CD14-positive monocyte (primary cell): ENCODE measurements around the gene PLXNC1. TPM values are rescaled to one million over a fixed set of nuclear protein-coding genes. Genes with fewer than 3 reads are reported as not detected.

ENCODE experiments used
- DNase-seq, 3 donors: peaks; one replicate each; pipeline ENCODE4 v3.0.0-alpha.2; 2011 to 2022
- H2AFZ ChIP-seq: 2 replicates; pipeline ENCODE4 v1.6.0; 2012; ENCODE audit warnings: mild to moderate bottlenecking, low read depth, low read length, inconsistent platforms; ENCODE audit not compliant: insufficient read depth, poor library complexity, severe bottlenecking
- H3K27ac ChIP-seq, 2 donors: 1 replicate in 1 of 2; 2 replicates in 1 of 2; pipeline ENCODE4 v1.5.1; 2012 to 2013; ENCODE audit warnings: low read length in 2 of 2, control low read depth in 1 of 2, inconsistent platforms in 1 of 2, low read depth in 1 of 2, mild to moderate bottlenecking in 1 of 2
- H3K27me3 ChIP-seq, 2 donors: one replicate each; pipeline versions ENCODE4 v1.6.0 to v1.6.1; 2011 to 2013; ENCODE audit warnings: low read length in 2 of 2; ENCODE audit not compliant: control insufficient read depth in 2 of 2, insufficient read depth in 2 of 2
- H3K36me3 ChIP-seq, 2 donors: replicated peaks in 1 of 2; 1 replicate in 1 of 2; 2 replicates in 1 of 2; pipeline versions ENCODE4 v1.5.1 to v1.6.1; 2012 to 2013; ENCODE audit warnings: low read length in 2 of 2, control low read depth in 1 of 2, inconsistent platforms in 1 of 2, mild to moderate bottlenecking in 1 of 2; ENCODE audit not compliant: insufficient read depth in 2 of 2, control insufficient read depth in 1 of 2
- H3K4me1 ChIP-seq, 2 donors: 1 replicate in 1 of 2; 2 replicates in 1 of 2; pipeline versions ENCODE4 v1.5.1 to v1.6.1; 2012 to 2013; ENCODE audit warnings: low read length in 2 of 2, control low read depth in 1 of 2, inconsistent platforms in 1 of 2, mild to moderate bottlenecking in 1 of 2, moderate library complexity in 1 of 2; ENCODE audit not compliant: insufficient read depth in 2 of 2, control insufficient read depth in 1 of 2
- H3K4me2 ChIP-seq: replicated peaks from 2 replicates; pipeline ENCODE3; 2012; ENCODE audit warnings: low read length, moderate library complexity, mild to moderate bottlenecking; ENCODE audit not compliant: poor library complexity, severe bottlenecking; ENCODE audit errors: extremely low read depth
- H3K4me3 ChIP-seq, 3 experiments: fragments of 200-600 bp in 1 of 3; sonication (generic) in 1 of 3; replicated peaks in 1 of 3; 1 replicate in 2 of 3; 2 replicates in 1 of 3; pipeline ENCODE4 v1.5.1; 2011 to 2013; ENCODE audit warnings: low read length in 3 of 3, mild to moderate bottlenecking in 3 of 3, control low read depth in 2 of 3, low read depth in 2 of 3, inconsistent platforms in 1 of 3, moderate library complexity in 1 of 3
- H3K79me2 ChIP-seq: 2 replicates; pipeline ENCODE4 v1.6.0; 2012; ENCODE audit warnings: mild to moderate bottlenecking, control low read depth, inconsistent platforms, low read length, moderate library complexity; ENCODE audit not compliant: insufficient read depth
- H3K9ac ChIP-seq: 2 replicates; pipeline ENCODE4 v1.6.0; 2017; ENCODE audit warnings: low read length, mild to moderate bottlenecking; ENCODE audit not compliant: insufficient read depth, poor library complexity, severe bottlenecking
- H3K9me3 ChIP-seq, 2 donors: replicated peaks in 1 of 2; 1 replicate in 1 of 2; 2 replicates in 1 of 2; pipeline versions ENCODE4 v1.5.1 to v1.6.1; 2012 to 2013; ENCODE audit warnings: low read length in 2 of 2, control low read depth in 1 of 2; ENCODE audit not compliant: control insufficient read depth in 1 of 2, insufficient read depth in 1 of 2
- H4K20me1 ChIP-seq: 2 replicates; pipeline ENCODE4 v1.6.0; 2012; ENCODE audit warnings: mild to moderate bottlenecking, low read length, control low read depth, moderate library complexity; ENCODE audit not compliant: insufficient read depth
- H3K27ac Mint-ChIP-seq, 7 donors: one replicate each; pipeline ENCODE4 v1.8.0; 2020; ENCODE audit warnings: mild to moderate bottlenecking in 7 of 7, mixed read lengths in 7 of 7, moderate library complexity in 6 of 7, inconsistent platforms in 2 of 7
- H3K27me3 Mint-ChIP-seq, 3 donors: one replicate each; pipeline ENCODE4 v1.8.0; 2021 to 2022; ENCODE audit warnings: low read depth in 3 of 3, mild to moderate bottlenecking in 3 of 3, mixed read lengths in 3 of 3, moderate library complexity in 3 of 3, inconsistent platforms in 1 of 3
- H3K36me3 Mint-ChIP-seq, 2 donors: one replicate each; pipeline ENCODE4 v1.8.0; 2020; ENCODE audit warnings: mixed read lengths in 2 of 2, inconsistent platforms in 1 of 2, mild to moderate bottlenecking in 1 of 2
- H3K4me1 Mint-ChIP-seq: one replicate; pipeline ENCODE4 v1.8.0; 2020; ENCODE audit warnings: mild to moderate bottlenecking, mixed read lengths
- H3K4me3 Mint-ChIP-seq, 2 donors: one replicate each; pipeline ENCODE4 v1.8.0; 2020; ENCODE audit warnings: mild to moderate bottlenecking in 2 of 2, mixed read lengths in 2 of 2, moderate library complexity in 1 of 2
- H3K9me3 Mint-ChIP-seq, 7 donors: one replicate each; pipeline ENCODE4 v1.8.0; 2020 to 2022; ENCODE audit warnings: mixed read lengths in 7 of 7, mild to moderate bottlenecking in 6 of 7, moderate library complexity in 6 of 7, inconsistent platforms in 2 of 7
- WGBS: methylation state at CpG from one replicate; pipeline ENCODE4 v1.1.5; 2013; ENCODE audit warnings: missing lambda C conversion rate; ENCODE audit not compliant: insufficient coverage; 5-methylcytosine and 5-hydroxymethylcytosine counted together
- intact Hi-C, 2 donors: fragments of 100-400 bp; cut with micrococcal nuclease; formaldehyde crosslinking; loops; one replicate each; pipeline versions ENCODE4 v1.15.0 to v1.15.1; 2023
- polyA plus RNA-seq, 3 donors: library from polyadenylated mRNA; depleted of rRNA in 1 of 3; unstranded in 2 of 3; stranded (reverse) in 1 of 3; fragments of 300-500 nt in 2 of 3; fragments of >200 nt in 1 of 3; fragmentation: Illumina TruSeq in 2 of 3; gene quantifications; 1 replicate in 2 of 3; 2 replicates in 1 of 3; pipeline ENCODE4 v1.2.3, GENCODE V29; 2012 to 2021
- TF ChIP-seq, protein P1 (sequence below): fragments of 200-600 bp; IDR thresholded peaks from one replicate; pipeline ENCODE4 v1.8.0; 2022; ENCODE audit warnings: antibody characterized with exemption, mild to moderate bottlenecking

The PLXNC1 gene
- polyA plus RNA-seq, 3 donors = 14.3 to 35.2 (median 15.4) TPM

- DNase-seq = no peak
- H3K27me3 Mint-ChIP-seq = no peaks in the 10 kb centered on the region
- peaks cover 91 to 100% of the 10 kb centered on the region in 2 donors for H3K36me3 ChIP-seq
- no peaks in the 10 kb centered on the region for H3K27me3 ChIP-seq
- H3K9ac ChIP-seq = no peak overlapping the region
- TF ChIP-seq, protein P1, sequence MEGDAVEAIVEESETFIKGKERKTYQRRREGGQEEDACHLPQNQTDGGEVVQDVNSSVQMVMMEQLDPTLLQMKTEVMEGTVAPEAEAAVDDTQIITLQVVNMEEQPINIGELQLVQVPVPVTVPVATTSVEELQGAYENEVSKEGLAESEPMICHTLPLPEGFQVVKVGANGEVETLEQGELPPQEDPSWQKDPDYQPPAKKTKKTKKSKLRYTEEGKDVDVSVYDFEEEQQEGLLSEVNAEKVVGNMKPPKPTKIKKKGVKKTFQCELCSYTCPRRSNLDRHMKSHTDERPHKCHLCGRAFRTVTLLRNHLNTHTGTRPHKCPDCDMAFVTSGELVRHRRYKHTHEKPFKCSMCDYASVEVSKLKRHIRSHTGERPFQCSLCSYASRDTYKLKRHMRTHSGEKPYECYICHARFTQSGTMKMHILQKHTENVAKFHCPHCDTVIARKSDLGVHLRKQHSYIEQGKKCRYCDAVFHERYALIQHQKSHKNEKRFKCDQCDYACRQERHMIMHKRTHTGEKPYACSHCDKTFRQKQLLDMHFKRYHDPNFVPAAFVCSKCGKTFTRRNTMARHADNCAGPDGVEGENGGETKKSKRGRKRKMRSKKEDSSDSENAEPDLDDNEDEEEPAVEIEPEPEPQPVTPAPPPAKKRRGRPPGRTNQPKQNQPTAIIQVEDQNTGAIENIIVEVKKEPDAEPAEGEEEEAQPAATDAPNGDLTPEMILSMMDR = no peak
- no peaks in the 10 kb centered on the region for H3K4me1 Mint-ChIP-seq
- H3K9me3 ChIP-seq = no peaks in the 10 kb centered on the region
- no peak overlapping the region for H3K4me3 Mint-ChIP-seq
- no peak overlapping the region for H2AFZ ChIP-seq
- H3K9me3 Mint-ChIP-seq = no peaks in the 10 kb centered on the region
- no peak overlapping the region for H3K4me3 ChIP-seq
- H3K4me1 ChIP-seq = no peaks in the 10 kb centered on the region
- 83% methylated on average over 1 of the region's 1 CpG for WGBS
- intact Hi-C loops = no loop called here
- H3K4me2 ChIP-seq = no peak overlapping the region
- H3K36me3 Mint-ChIP-seq = peaks cover 86 to 95% of the 10 kb centered on the region in 2 donors
- H3K79me2 ChIP-seq = no peaks in the 10 kb centered on the region
- no peaks in the 10 kb centered on the region for H4K20me1 ChIP-seq
- peak overlapping the region in 2 of 7 donors; percentile 25 to 37 for H3K27ac Mint-ChIP-seq
- peak overlapping the region in 1 of 2 donors; percentile 3 for H3K27ac ChIP-seq
Observed at GRCh38 chr12:94299846-94300245, 151.5 kb downstream of the PLXNC1 start.

- intact Hi-C loops = no loop called here
- Mint-ChIP-seq H3K4me1 (no peaks in the 10 kb centered on the region), H3K4me3 (no peak overlapping the region), H3K36me3 (peaks cover 82 to 93% of the 10 kb centered on the region in 2 donors), H3K27me3 (no peaks in the 10 kb centered on the region), H3K27ac (peak overlapping the region in 1 of 7 donors; percentile 10), H3K9me3 (no peaks in the 10 kb centered on the region)
- Histone ChIP-seq H2AFZ (no peak overlapping the region), H3K4me2 (no peak overlapping the region), H3K79me2 (no peaks in the 10 kb centered on the region), H3K36me3 (peaks cover 95 to 100% of the 10 kb centered on the region in 2 donors), H3K4me3 (no peak overlapping the region), H3K4me1 (no peaks in the 10 kb centered on the region), H4K20me1 (no peaks in the 10 kb centered on the region), H3K9ac (no peak overlapping the region), H3K27me3 (no peaks in the 10 kb centered on the region), H3K9me3 (no peaks in the 10 kb centered on the region), H3K27ac (no peak overlapping the region)
- no peak for DNase-seq
- TF ChIP-seq, protein P1 = no peak
- WGBS = no CpG with 5 or more reads among the region's 1 CpG
Observed at GRCh38 chr12:94304012-94304411, 155.6 kb downstream of the PLXNC1 start.
